K562 (cell line): ENCODE data around the gene CDK9. TPM values are rescaled to one million over a fixed set of nuclear protein-coding genes. Genes with fewer than 3 reads are reported as not detected.

Experiments
- ATF3 ChIP-seq, 2 experiments: fragments of 450-650 bp in 1 of 2; sonication (generic) in 1 of 2; formaldehyde crosslinking in 1 of 2; IDR thresholded peaks in 1 of 2; conservative IDR thresholded peaks in 1 of 2; 2 replicates each; pipeline versions ENCODE4 v1.6.1 to v1.8.1; 2016 to 2023; ENCODE audit warnings: mild to moderate bottlenecking in 2 of 2, moderate library complexity in 2 of 2, inconsistent platforms in 1 of 2, missing genetic modification reagents in 1 of 2
- BCL6 ChIP-seq: fragments of 250-450 bp; sonication (Bioruptor Pico); IDR thresholded peaks from 2 replicates; pipeline ENCODE4 v1.4.0; 2020
- HDAC2 ChIP-seq: fragments of 450-650 bp; IDR thresholded peaks from 2 replicates; pipeline ENCODE4 v1.6.1; 2016; ENCODE audit warnings: mild to moderate bottlenecking
- MXI1 ChIP-seq: IDR thresholded peaks from 2 replicates; pipeline ENCODE4 v1.6.1; 2011; ENCODE audit warnings: low read depth, mild to moderate bottlenecking, improper control_type of control experiment, low read length
- NKRF ChIP-seq: fragments of 450-650 bp; IDR thresholded peaks from 2 replicates; pipeline ENCODE4 v1.6.1; 2016; ENCODE audit warnings: borderline replicate concordance
- PKNOX1 ChIP-seq: fragments of 450-650 bp; IDR thresholded peaks from 2 replicates; pipeline ENCODE4 v1.6.1; 2016
- PTBP1 ChIP-seq: fragments of 200-400 bp; formaldehyde crosslinking; IDR thresholded peaks from 2 replicates; pipeline ENCODE4 v1.6.1; 2017; ENCODE audit warnings: low read depth, low read length
- RREB1 ChIP-seq: fragments of 250-450 bp; sonication (Bioruptor Pico); IDR thresholded peaks from 2 replicates; pipeline ENCODE4 v1.4.0; 2020
- SREBF1 ChIP-seq: fragments of 150-350 bp; IDR thresholded peaks from 2 replicates; pipeline ENCODE4 v1.6.1; 2014; ENCODE audit warnings: antibody characterized with exemption, low read depth, low read length, borderline replicate concordance
- TFAP4 ChIP-seq: sonication (generic); formaldehyde crosslinking; IDR thresholded peaks from 2 replicates; pipeline ENCODE4 v1.8.0; 2022; ENCODE audit warnings: missing genetic modification reagents, mild to moderate bottlenecking, moderate library complexity, borderline replicate concordance
- ZNF395 ChIP-seq: fragments of 200-800 bp; sonication (Bioruptor generic); IDR thresholded peaks from 2 replicates; pipeline ENCODE4 v1.6.1; 2017; ENCODE audit warnings: missing genetic modification characterization, missing compliant biosample characterization
- ZNF436 ChIP-seq: fragments of 250-450, 450-650 bp; sonication (Bioruptor Pico); formaldehyde crosslinking; IDR thresholded peaks from 2 replicates; pipeline ENCODE4 v1.7.0; 2020; ENCODE audit warnings: mild to moderate bottlenecking
- ZNF561 ChIP-seq: fragments of 450-650 bp; formaldehyde crosslinking; conservative IDR thresholded peaks from 2 replicates; pipeline ENCODE4 v1.4.0; 2020; ENCODE audit warnings: mild to moderate bottlenecking, moderate library complexity
- polyA plus RNA-seq, 8 experiments: library from polyadenylated mRNA; depleted of rRNA in 4 of 8; stranded (reverse) in 5 of 8; unstranded in 3 of 8; fragments of >200 nt; fragmentation: Nextera tagmentation in 2 of 8; fragmentation: Illumina TruSeq in 1 of 8; extraction: Ambion mirVana in 2 of 8; extraction: Trizol in 1 of 8; gene quantifications; 2 replicates each; pipeline versions ENCODE4 v1.2.1 to v1.2.3, GENCODE V29; 2011 to 2014; ENCODE audit warnings: inconsistent platforms in 1 of 8, missing spikeins in 1 of 8
- total RNA-seq, 7 experiments: library from RNA; depleted of rRNA in 6 of 7; stranded (reverse); fragments of >200 nt in 6 of 7; fragmentation: Illumina TruSeq in 2 of 7; extraction: Trizol in 2 of 7; gene quantifications; 2 replicates each; pipeline versions ENCODE4 v1.2.1 to v1.2.3, GENCODE V29; 2011 to 2021; ENCODE audit warnings: low replicate concordance in 1 of 7

CDK9 gene
- total and polyA plus RNA-seq, 9 of the 15 experiments (the other 6 are each of a cell fraction or from before 2014, with no cell fraction given): 4.2 to 78.6 (median 33.0) TPM

GRCh38 chr9:127779136-127779981, 6.5 kb upstream of the CDK9 start (continued):
- no peak for TF ChIP-seq RREB1
- no peak for TF ChIP-seq NKRF
- no peak for TF ChIP-seq ZNF395 (CRISPR knock-in tag)
- TF ChIP-seq SREBF1: peak; percentile 46; the same call in 1 of the 2 replicates
- TF ChIP-seq PKNOX1: peak; percentile 85
- TF ChIP-seq HDAC2: peak; percentile 85
- no peak for TF ChIP-seq MXI1
- TF ChIP-seq ZNF561: no peak
- TF ChIP-seq ZNF436: no peak
- peak; percentile 62; the same call in 1 of the 2 replicates for TF ChIP-seq TFAP4 (CRISPR knock-in tag)
- TF ChIP-seq PTBP1: 0 out of 2 replicates have a peak, but pooled peaks have one; percentile 16
- no peak for TF ChIP-seq BCL6 (CRISPR knock-in tag)
- TF ChIP-seq ATF3 (IDR thresholded peaks at IDR 0.05): peak; percentile 92
- no peak for TF ChIP-seq ATF3 (CRISPR knock-in tag; conservative IDR thresholded peaks at IDR 0.05)
